SK-N-MC (cell line): Measurements from ENCODE around the gene ERBB4.

Experiments
- EZH2 ChIP-seq: fragments of 200-600 bp; sonication (generic); IDR thresholded peaks from one replicate; pipeline ENCODE4 v1.6.1; 2017; ENCODE audit warnings: antibody characterized with exemption
- FOXP2 ChIP-seq: optimal IDR thresholded peaks from 2 replicates; pipeline ENCODE3; 2011; ENCODE audit warnings: mild to moderate bottlenecking, moderate library complexity; ENCODE audit not compliant: insufficient read depth; ENCODE audit errors: extremely low read length, control extremely low read depth
- POLR2AphosphoS5 ChIP-seq: IDR thresholded peaks from 2 replicates; pipeline ENCODE4 v1.6.1; 2012; ENCODE audit warnings: mild to moderate bottlenecking, low read depth, low read length, borderline replicate concordance

DNA sequence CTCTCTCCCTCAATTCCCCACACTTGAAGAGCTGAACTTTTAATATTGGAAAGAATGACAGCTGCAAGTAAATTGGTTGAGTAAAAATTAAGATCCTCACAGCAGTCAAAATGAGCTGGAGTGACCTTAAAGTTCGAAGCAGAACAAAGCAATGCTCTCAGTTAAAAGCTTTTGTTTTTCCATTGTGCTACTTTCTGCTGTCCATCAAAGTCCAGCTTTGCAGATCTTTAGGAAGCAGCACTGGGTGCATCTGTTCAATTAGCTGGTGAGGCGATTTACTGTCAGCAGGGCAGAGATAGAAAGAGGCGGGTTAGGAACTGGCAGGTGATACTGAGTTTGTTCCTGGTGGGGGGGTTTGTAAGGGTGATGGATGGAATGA is 1147.4 kb downstream of the ERBB4 start:
- no peak for TF ChIP-seq EZH2
- TF ChIP-seq POLR2AphosphoS5: no peak
- TF ChIP-seq FOXP2: no peak
